Measurements from ENCODE around the gene WDR33.
A peak's percentile ranks its signal among the peaks of the same experiment; 100 is the strongest.

Gene WDR33

GRCh38 chr2:127665267-127665893, 145.6 kb downstream of the WDR33 start:
- H3K9me3 ChIP-seq (ENCODE audit: insufficient read depth, low read length), result peaks cover 8% of the 10 kb centered on the region; the same call in 1 of the 2 replicates
- peaks cover 3% of the 10 kb centered on the region for H3K36me3 ChIP-seq (ENCODE audit: insufficient read depth, insufficient read length, low read length)
- TF ChIP-seq YY1 (IDR thresholded peaks at IDR 0.05; ENCODE audit: insufficient read depth, insufficient read length) (no peak), ZNF274 (IDR thresholded peaks at IDR 0.05; ENCODE audit: low read depth, low read length) (no peak), SUZ12 (IDR thresholded peaks at IDR 0.05; ENCODE audit: extremely low read depth, insufficient read depth, insufficient read length) (no peak)
- H3K4me1 ChIP-seq (ENCODE audit: insufficient read depth, insufficient read length), result peaks cover 21% of the 10 kb centered on the region
- no peak overlapping the region for H3K9ac ChIP-seq (ENCODE audit: insufficient read length, low read depth)
- peaks cover 41% of the 10 kb centered on the region for H3K27me3 ChIP-seq (ENCODE audit: insufficient read depth, insufficient read length)
- H3K4me3 ChIP-seq (ENCODE audit: insufficient read length, low read depth), result no peak overlapping the region
- no peak for DNase-seq (ENCODE audit: low read depth, low spot score)

DNA sequence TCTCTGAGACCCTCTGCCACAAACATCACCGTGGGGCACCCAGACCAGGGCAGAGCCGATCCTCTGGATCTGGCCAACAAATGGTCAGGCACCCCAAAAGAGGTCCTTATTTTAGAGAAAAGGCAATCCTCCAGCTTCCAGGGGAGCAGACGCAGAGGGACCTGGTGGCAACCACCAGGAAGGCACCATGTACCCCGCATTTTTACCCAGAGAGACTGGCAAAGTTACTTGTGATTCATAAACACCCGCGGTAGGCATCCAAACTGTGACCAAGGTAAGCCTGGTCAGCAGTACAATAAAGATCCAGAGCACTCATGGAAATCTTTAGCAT, 146.1 kb downstream of the WDR33 start:
- Histone ChIP-seq H3K4me3 (ENCODE audit: insufficient read length, low read depth) (peak overlapping the region; percentile 34), H3K9me3 (ENCODE audit: insufficient read depth, low read length) (peaks cover 8% of the 10 kb centered on the region; the same call in 1 of the 2 replicates), H3K4me1 (ENCODE audit: insufficient read depth, insufficient read length) (peaks cover 21% of the 10 kb centered on the region), H3K9ac (ENCODE audit: insufficient read length, low read depth) (peak overlapping the region; percentile 57), H3K27me3 (ENCODE audit: insufficient read depth, insufficient read length) (peaks cover 41% of the 10 kb centered on the region), H3K36me3 (ENCODE audit: insufficient read depth, insufficient read length, low read length) (peaks cover 3% of the 10 kb centered on the region)
- DNase-seq (ENCODE audit: low read depth, low spot score), result no peak
- TF ChIP-seq ZNF274 (IDR thresholded peaks at IDR 0.05; ENCODE audit: low read depth, low read length), result no peak
- no peak for TF ChIP-seq YY1 (IDR thresholded peaks at IDR 0.05; ENCODE audit: insufficient read depth, insufficient read length)
- no peak for TF ChIP-seq SUZ12 (IDR thresholded peaks at IDR 0.05; ENCODE audit: extremely low read depth, insufficient read depth, insufficient read length)

- Histone ChIP-seq H3K36me3 (ENCODE audit: insufficient read depth, insufficient read length, low read length) (peaks cover 3% of the 10 kb centered on the region), H3K4me3 (ENCODE audit: insufficient read length, low read depth) (peak overlapping the region; percentile 34), H3K9me3 (ENCODE audit: insufficient read depth, low read length) (peaks cover 8% of the 10 kb centered on the region; the same call in 1 of the 2 replicates), H3K4me1 (ENCODE audit: insufficient read depth, insufficient read length) (peaks cover 21% of the 10 kb centered on the region), H3K27me3 (ENCODE audit: insufficient read depth, insufficient read length) (peaks cover 41% of the 10 kb centered on the region), H3K9ac (ENCODE audit: insufficient read length, low read depth) (peak overlapping the region; percentile 57)
- DNase-seq (ENCODE audit: low read depth, low spot score), result no peak
- TF ChIP-seq SUZ12 (IDR thresholded peaks at IDR 0.05; ENCODE audit: extremely low read depth, insufficient read depth, insufficient read length), result no peak
- no peak for TF ChIP-seq ZNF274 (IDR thresholded peaks at IDR 0.05; ENCODE audit: low read depth, low read length)
- TF ChIP-seq YY1 (IDR thresholded peaks at IDR 0.05; ENCODE audit: insufficient read depth, insufficient read length), result no peak
Observed at GRCh38 chr2:127664065-127664894, 146.7 kb downstream of the WDR33 start.

DNA sequence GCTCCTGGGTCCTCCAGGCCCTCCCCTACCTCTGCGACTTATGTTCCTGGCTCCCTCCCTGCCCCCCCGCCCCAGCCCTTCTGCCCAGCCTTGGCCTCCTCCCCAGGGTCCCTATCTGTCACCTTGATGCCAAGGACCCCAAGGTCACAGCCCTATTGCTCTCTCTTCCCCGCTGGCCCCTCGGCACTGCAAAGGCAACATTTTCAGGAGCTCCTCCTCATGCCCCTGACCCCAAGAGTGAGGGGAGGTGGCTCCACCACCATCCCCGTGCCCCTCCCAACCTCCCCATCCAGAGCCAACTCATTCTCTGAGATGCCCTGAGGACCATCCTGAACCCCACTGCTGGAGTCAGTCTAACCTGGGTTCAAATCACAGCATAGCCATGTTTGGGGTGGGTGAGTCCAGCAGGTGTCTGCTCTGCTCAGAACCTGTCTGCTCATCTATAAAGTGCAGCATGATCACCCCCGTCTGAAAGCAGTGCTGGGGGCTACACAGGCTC, 147.4 kb downstream of the WDR33 start:
- no peak for TF ChIP-seq ZNF274 (IDR thresholded peaks at IDR 0.05; ENCODE audit: low read depth, low read length)
- no peak for TF ChIP-seq SUZ12 (IDR thresholded peaks at IDR 0.05; ENCODE audit: extremely low read depth, insufficient read depth, insufficient read length)
- TF ChIP-seq YY1 (IDR thresholded peaks at IDR 0.05; ENCODE audit: insufficient read depth, insufficient read length), result no peak
- H3K27me3 ChIP-seq (ENCODE audit: insufficient read depth, insufficient read length), result peaks cover 41% of the 10 kb centered on the region
- DNase-seq (ENCODE audit: low read depth, low spot score), result no peak
- H3K9me3 ChIP-seq (ENCODE audit: insufficient read depth, low read length), result peaks cover 8% of the 10 kb centered on the region; the same call in 1 of the 2 replicates
- peaks cover 24% of the 10 kb centered on the region for H3K4me1 ChIP-seq (ENCODE audit: insufficient read depth, insufficient read length)
- peak overlapping the region; percentile 47 for H3K9ac ChIP-seq (ENCODE audit: insufficient read length, low read depth)
- peaks cover 5% of the 10 kb centered on the region for H3K36me3 ChIP-seq (ENCODE audit: insufficient read depth, insufficient read length, low read length)
- no peak overlapping the region for H3K4me3 ChIP-seq (ENCODE audit: insufficient read length, low read depth)

DNA sequence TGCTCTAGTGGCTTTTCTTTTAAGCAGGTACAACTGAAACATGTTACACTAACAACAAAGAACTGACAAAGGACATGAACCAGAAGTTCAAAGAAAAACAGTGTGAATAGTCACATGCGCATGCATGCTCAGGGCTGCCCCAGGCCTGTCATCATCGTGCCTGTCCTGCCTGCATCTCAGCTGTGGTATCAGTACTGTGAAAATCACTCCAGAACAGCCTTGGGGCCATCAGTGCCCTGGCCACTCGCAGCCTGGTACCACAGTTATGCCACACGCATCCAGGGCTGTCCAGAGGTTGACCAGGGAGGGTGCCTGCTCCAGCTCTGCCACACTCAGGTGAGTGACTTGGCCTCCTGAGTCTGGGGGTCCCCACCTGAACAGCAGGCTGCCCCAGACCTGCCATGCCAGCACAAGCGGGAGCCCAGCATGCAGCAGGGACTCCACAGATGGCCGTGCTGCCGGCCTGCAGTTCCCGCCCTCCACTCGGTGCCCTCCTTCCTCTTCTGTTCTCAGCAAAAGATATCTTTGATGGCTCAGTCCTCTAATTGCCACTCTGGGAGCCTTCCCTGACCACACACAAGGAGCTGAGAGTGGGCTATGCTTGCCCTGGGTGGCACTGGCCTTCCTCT, 147.9 kb downstream of the WDR33 start:
- DNase-seq (ENCODE audit: low read depth, low spot score), result no peak
- Histone ChIP-seq H3K9me3 (ENCODE audit: insufficient read depth, low read length) (peaks cover 6% of the 10 kb centered on the region; the same call in 1 of the 2 replicates), H3K4me3 (ENCODE audit: insufficient read length, low read depth) (no peak overlapping the region), H3K9ac (ENCODE audit: insufficient read length, low read depth) (no peak overlapping the region), H3K27me3 (ENCODE audit: insufficient read depth, insufficient read length) (peaks cover 41% of the 10 kb centered on the region), H3K36me3 (ENCODE audit: insufficient read depth, insufficient read length, low read length) (peaks cover 6% of the 10 kb centered on the region), H3K4me1 (ENCODE audit: insufficient read depth, insufficient read length) (peaks cover 25% of the 10 kb centered on the region)
- TF ChIP-seq ZNF274 (IDR thresholded peaks at IDR 0.05; ENCODE audit: low read depth, low read length) (no peak), SUZ12 (IDR thresholded peaks at IDR 0.05; ENCODE audit: extremely low read depth, insufficient read depth, insufficient read length) (no peak), YY1 (IDR thresholded peaks at IDR 0.05; ENCODE audit: insufficient read depth, insufficient read length) (no peak)

GRCh38 chr2:127661949-127662510, 148.9 kb downstream of the WDR33 start:
- H3K4me3 ChIP-seq (ENCODE audit: insufficient read length, low read depth), result no peak overlapping the region
- H3K36me3 ChIP-seq (ENCODE audit: insufficient read depth, insufficient read length, low read length), result peaks cover 10% of the 10 kb centered on the region
- no peak for TF ChIP-seq YY1 (IDR thresholded peaks at IDR 0.05; ENCODE audit: insufficient read depth, insufficient read length)
- TF ChIP-seq SUZ12 (IDR thresholded peaks at IDR 0.05; ENCODE audit: extremely low read depth, insufficient read depth, insufficient read length), result no peak
- TF ChIP-seq ZNF274 (IDR thresholded peaks at IDR 0.05; ENCODE audit: low read depth, low read length), result no peak
- peaks cover 36% of the 10 kb centered on the region for H3K27me3 ChIP-seq (ENCODE audit: insufficient read depth, insufficient read length)
- H3K4me1 ChIP-seq (ENCODE audit: insufficient read depth, insufficient read length), result peaks cover 25% of the 10 kb centered on the region
- H3K9ac ChIP-seq (ENCODE audit: insufficient read length, low read depth), result no peak overlapping the region
- no peak for DNase-seq (ENCODE audit: low read depth, low spot score)
- no peaks in the 10 kb centered on the region; the same call in 1 of the 2 replicates for H3K9me3 ChIP-seq (ENCODE audit: insufficient read depth, low read length)
